Measurements from ENCODE around the gene CYP2A6. TPM values are rescaled to one million over a fixed set of nuclear protein-coding genes. Genes with fewer than 3 reads are reported as not detected.
A peak's percentile ranks its signal among the peaks of the same experiment; 100 is the strongest.
"Not testable (repeated sequence)": the region's sequence is repeated elsewhere in the genome, so short reads cannot be mapped to it uniquely, and the experiment has no call there.

Gene CYP2A6
- total RNA-seq, 2 experiments from 2014 or later = not detected

DNA sequence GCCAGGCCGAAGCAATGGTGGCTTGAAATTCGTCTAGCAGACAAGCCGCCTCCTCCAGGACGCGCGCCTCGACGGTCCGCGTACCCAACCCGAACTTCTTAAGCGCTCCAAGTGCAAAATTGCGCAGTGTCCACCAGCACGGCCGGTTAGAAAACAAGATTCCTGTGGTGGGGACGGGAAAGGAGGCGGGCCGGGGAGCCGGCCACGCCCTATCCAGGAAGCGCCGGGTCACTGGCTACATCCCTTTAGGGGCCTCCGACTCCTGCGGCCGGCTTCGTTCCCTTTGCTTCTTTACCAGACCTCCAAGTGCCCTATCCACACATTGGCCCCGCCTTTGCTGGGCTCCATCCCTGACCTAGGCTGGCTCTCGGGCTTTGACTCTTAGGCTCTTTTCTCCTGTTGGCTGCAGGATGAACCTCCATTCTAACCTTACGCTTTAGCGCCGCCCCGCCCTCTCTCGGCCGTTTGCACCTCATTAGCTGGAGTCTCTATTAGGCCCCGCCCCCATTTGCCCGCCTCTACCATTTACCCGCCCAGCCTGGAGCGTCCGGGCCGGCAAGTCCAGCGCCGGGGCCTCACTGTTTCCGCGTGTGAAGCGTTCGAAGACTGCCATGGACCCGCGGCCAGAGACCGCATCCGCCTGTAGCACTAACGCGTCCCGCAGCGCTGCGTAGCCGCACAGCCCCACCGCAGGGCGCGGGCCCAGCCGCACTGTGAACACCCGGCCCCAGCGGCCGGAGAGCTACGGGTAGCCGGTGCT lies 39.4 kb downstream of the CYP2A6 start:
- DNase-seq = peak; percentile 70
- intact Hi-C loops (cut with micrococcal nuclease); H3K9me3 Mint-ChIP-seq; H3K27me3 Mint-ChIP-seq (ENCODE audit: low read depth): not testable (repeated sequence)
- CTCF ChIA-PET = interaction anchor here (0.6 to 1.0 kb wide), 5 partner anchors 8 to 176 kb away, joined by 3 to 4 read pairs (median 3); no protein-coding TSS in a partner anchor
- Mint-ChIP-seq H3K36me3 (ENCODE audit: low read depth) (peaks cover 13% of the 10 kb centered on the region), H3K4me1 (ENCODE audit: low read depth) (peaks cover 46% of the 10 kb centered on the region), H3K27ac (peak overlapping the region; percentile 86), H3K4me3 (peak overlapping the region; percentile 88)

- peak overlapping the region; percentile 41 for H3K4me3 Mint-ChIP-seq
- peak overlapping the region; percentile 54 for H3K27ac Mint-ChIP-seq
- peaks cover 53% of the 10 kb centered on the region for H3K4me1 Mint-ChIP-seq (ENCODE audit: low read depth)
- intact Hi-C loops (cut with micrococcal nuclease) = no loop called here
- DNase-seq = no peak
- H3K27me3 Mint-ChIP-seq (ENCODE audit: low read depth) = no peaks in the 10 kb centered on the region
- peaks cover 15% of the 10 kb centered on the region for H3K36me3 Mint-ChIP-seq (ENCODE audit: low read depth)
- H3K9me3 Mint-ChIP-seq = no peaks in the 10 kb centered on the region
- CTCF ChIA-PET = no interaction called here
Measured at GRCh38 chr19:40810160-40810559, 40.1 kb downstream of the CYP2A6 start.

DNA sequence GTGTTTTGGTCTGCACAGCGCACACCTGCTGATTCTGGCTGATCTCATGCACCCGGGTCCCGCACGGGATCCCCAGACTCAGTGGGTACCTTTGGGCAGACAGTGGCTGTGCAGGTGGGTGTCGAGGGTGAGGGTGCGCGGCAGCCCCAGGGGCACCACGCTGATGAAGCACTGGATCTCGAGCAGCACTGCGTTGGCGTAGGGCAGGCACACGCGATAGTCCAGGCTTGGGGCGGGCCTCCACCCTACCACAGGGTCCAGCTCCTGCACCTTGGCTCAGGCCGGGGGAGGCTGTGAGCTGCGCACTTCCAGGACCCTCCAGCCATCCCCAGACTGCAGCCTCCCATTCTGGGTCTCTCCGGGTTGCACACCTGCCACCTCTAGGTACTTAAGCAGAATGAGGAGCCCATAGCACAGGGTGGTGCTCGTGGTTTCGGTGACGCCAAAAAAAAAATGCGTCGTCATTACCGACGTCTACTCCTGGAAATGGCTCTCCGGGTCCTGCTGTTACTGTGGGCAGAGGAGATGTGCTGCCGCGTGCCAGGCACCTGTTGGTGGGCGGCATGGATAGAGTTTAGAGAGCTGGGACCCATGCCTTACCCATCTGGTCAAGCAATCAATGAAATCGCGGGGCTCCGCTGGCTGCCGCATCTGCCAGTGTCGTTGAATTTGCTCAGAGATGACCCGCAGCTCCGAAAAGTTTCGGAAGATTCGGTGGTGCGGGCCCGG lies 40.7 kb downstream of the CYP2A6 start:
- peaks cover 17% of the 10 kb centered on the region for H3K36me3 Mint-ChIP-seq (ENCODE audit: low read depth)
- peak overlapping the region; percentile 41 for H3K4me3 Mint-ChIP-seq
- CTCF ChIA-PET = interaction anchor here (0.8 to 4.7 kb wide), 2 partner anchors 34 to 56 kb away, joined by 3 to 34 read pairs; partner anchors contain the start of gene MIA
- peak overlapping the region; percentile 63 for H3K27ac Mint-ChIP-seq
- no peak for DNase-seq
- no peaks in the 10 kb centered on the region for H3K9me3 Mint-ChIP-seq
- intact Hi-C loops (cut with micrococcal nuclease) = no loop called here
- no peaks in the 10 kb centered on the region for H3K27me3 Mint-ChIP-seq (ENCODE audit: low read depth)
- peaks cover 59% of the 10 kb centered on the region for H3K4me1 Mint-ChIP-seq (ENCODE audit: low read depth)

DNA sequence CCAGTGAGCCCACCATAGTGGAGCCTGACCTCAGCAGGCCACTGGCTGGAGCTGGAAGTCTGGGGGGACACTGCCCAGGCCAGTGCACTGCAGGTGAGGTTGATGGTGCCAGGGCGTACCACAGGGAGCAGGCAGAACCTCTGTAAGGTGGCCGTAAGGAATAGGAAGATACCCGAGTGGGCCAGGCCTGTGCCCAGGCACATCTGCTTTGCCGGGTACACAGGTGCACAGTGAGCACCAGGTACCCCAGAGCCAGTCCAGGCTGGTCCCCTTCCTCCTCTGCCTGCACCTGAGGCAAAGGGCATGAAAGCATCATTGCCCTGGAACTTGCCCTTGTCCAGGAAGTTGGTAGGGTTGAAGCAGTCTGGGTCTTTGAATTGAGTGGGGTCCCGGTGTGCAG lies 41.8 kb downstream of the CYP2A6 start:
- H3K36me3 Mint-ChIP-seq (ENCODE audit: low read depth) = peaks cover 26% of the 10 kb centered on the region
- CTCF ChIA-PET = interaction anchor here (4.6 to 4.7 kb wide), 2 partner anchors 55 to 146 kb away, joined by 30 to 34 read pairs; no protein-coding TSS in a partner anchor
- peak overlapping the region; percentile 15 for H3K4me3 Mint-ChIP-seq
- intact Hi-C loops (cut with micrococcal nuclease) = no loop called here
- no peak for DNase-seq
- peak overlapping the region; percentile 93 for H3K27ac Mint-ChIP-seq
- H3K27me3 Mint-ChIP-seq (ENCODE audit: low read depth) = no peaks in the 10 kb centered on the region
- H3K9me3 Mint-ChIP-seq = no peaks in the 10 kb centered on the region
- peaks cover 69% of the 10 kb centered on the region for H3K4me1 Mint-ChIP-seq (ENCODE audit: low read depth)

DNA sequence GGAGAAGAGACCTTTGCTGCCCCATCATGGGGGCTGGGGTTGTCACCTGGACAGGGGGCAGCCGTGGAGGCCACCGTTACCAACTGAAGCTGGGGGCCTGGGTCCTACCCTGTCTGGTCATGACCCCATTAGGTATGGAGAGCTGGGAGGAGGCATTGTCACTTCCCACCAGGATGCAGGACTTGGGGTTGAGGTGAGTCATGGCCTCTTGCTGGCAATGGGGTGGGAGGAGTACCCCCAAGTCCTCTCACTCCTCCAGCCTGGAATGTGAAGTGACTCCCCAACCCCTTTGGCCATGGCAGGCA lies 42.3 kb downstream of the CYP2A6 start:
- Mint-ChIP-seq H3K36me3 (ENCODE audit: low read depth) (peaks cover 28% of the 10 kb centered on the region), H3K9me3 (no peaks in the 10 kb centered on the region), H3K4me1 (ENCODE audit: low read depth) (peaks cover 74% of the 10 kb centered on the region), H3K27me3 (ENCODE audit: low read depth) (no peaks in the 10 kb centered on the region), H3K27ac (peak overlapping the region; percentile 93), H3K4me3 (no peak overlapping the region)
- DNase-seq = no peak
- intact Hi-C loops (cut with micrococcal nuclease) = no loop called here
- CTCF ChIA-PET = interaction anchor here (1.0 to 4.7 kb wide), 7 partner anchors 12 to 145 kb away, joined by 3 to 34 read pairs (median 17); partner anchors contain the start of genes COQ8B and RAB4B

- peak; percentile 49 for DNase-seq
- no peaks in the 10 kb centered on the region for H3K9me3 Mint-ChIP-seq
- H3K36me3 Mint-ChIP-seq (ENCODE audit: low read depth) = peaks cover 30% of the 10 kb centered on the region
- H3K27ac Mint-ChIP-seq = peak overlapping the region; percentile 93
- H3K27me3 Mint-ChIP-seq (ENCODE audit: low read depth) = no peaks in the 10 kb centered on the region
- CTCF ChIA-PET = interaction anchor here (0.6 to 4.7 kb wide), 18 partner anchors 9 to 173 kb away, joined by 3 to 34 read pairs (median 3); partner anchors contain the start of genes ACTMAP, COQ8B, EGLN2 and MIA
- H3K4me1 Mint-ChIP-seq (ENCODE audit: low read depth) = peaks cover 80% of the 10 kb centered on the region
- intact Hi-C loops (cut with micrococcal nuclease) = no loop called here
- peak overlapping the region; percentile 67 for H3K4me3 Mint-ChIP-seq
Measured at GRCh38 chr19:40807147-40808020, 42.9 kb downstream of the CYP2A6 start.

DNA sequence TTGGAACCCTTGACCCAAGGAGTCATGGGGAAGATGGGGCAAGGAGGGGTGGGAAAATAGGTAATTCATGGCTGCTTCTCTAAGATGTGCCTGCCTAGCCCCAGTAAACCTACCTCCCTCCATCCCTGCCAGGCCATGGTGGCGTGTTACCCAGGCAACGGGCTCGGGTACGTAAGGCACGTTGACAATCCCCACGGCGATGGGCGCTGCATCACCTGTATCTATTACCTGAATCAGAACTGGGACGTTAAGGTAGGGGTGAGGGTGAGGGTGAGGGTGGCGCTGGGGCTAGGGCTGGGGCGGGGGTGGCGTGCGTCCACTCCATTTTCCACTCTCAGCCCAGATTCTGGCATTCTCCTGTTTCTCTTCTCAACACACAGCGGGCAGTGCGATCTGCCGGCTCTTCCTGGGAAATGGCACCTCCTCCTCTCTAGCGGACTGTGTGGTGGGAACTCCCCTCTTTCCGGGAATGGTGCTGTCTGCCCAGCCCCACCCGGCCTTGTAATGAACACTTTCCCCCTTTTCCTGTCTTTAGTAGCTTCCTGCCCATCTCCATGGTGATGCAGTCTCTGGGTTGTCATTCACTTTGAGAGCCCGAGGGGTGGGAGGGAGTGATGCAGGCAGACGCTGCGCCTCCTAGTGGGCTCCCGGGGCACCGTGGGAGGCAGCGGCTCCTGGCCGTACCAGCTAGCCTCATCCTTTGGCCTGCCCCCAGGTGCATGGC lies 43.7 kb downstream of the CYP2A6 start:
- H3K4me3 Mint-ChIP-seq = peak overlapping the region; percentile 67
- intact Hi-C loops (cut with micrococcal nuclease) = loop anchor here (1.0 kb wide), 2 partner anchors 8 to 56 kb away; partner anchors contain the start of gene ACTMAP
- CTCF ChIA-PET = interaction anchor here (0.7 to 4.7 kb wide), 19 partner anchors 8 to 172 kb away, joined by 3 to 34 read pairs (median 3); partner anchors contain the start of genes ACTMAP, COQ8B, EGLN2 and MIA
- peaks cover 37% of the 10 kb centered on the region for H3K36me3 Mint-ChIP-seq (ENCODE audit: low read depth)
- H3K27ac Mint-ChIP-seq = peak overlapping the region; percentile 93
- no peaks in the 10 kb centered on the region for H3K9me3 Mint-ChIP-seq
- H3K27me3 Mint-ChIP-seq (ENCODE audit: low read depth) = no peaks in the 10 kb centered on the region
- DNase-seq = peak; percentile 90
- H3K4me1 Mint-ChIP-seq (ENCODE audit: low read depth) = peaks cover 81% of the 10 kb centered on the region

- CTCF ChIA-PET = interaction anchor here (0.6 to 4.7 kb wide), 8 partner anchors 14 to 1365 kb away, joined by 3 to 34 read pairs (median 11); partner anchors contain the start of genes COQ8B, ITPKC and RAB4B
- intact Hi-C loops (cut with micrococcal nuclease) = loop anchor here (2.0 kb wide), 1 partner anchor 13 kb away; no protein-coding TSS in a partner anchor
- no peaks in the 10 kb centered on the region for H3K27me3 Mint-ChIP-seq (ENCODE audit: low read depth)
- peaks cover 84% of the 10 kb centered on the region for H3K4me1 Mint-ChIP-seq (ENCODE audit: low read depth)
- peak overlapping the region; percentile 93 for H3K27ac Mint-ChIP-seq
- H3K36me3 Mint-ChIP-seq (ENCODE audit: low read depth) = peaks cover 38% of the 10 kb centered on the region
- DNase-seq = peak; percentile 80
- peak overlapping the region; percentile 68 for H3K4me3 Mint-ChIP-seq
- H3K9me3 Mint-ChIP-seq = no peaks in the 10 kb centered on the region
Measured at GRCh38 chr19:40805258-40805868, 44.9 kb downstream of the CYP2A6 start.

- no peaks in the 10 kb centered on the region for H3K9me3 Mint-ChIP-seq
- CTCF ChIA-PET = interaction anchor here (0.6 to 4.7 kb wide), 8 partner anchors 15 to 1365 kb away, joined by 3 to 34 read pairs (median 11); partner anchors contain the start of gene RAB4B
- peak overlapping the region; percentile 68 for H3K4me3 Mint-ChIP-seq
- peaks cover 84% of the 10 kb centered on the region for H3K4me1 Mint-ChIP-seq (ENCODE audit: low read depth)
- peak; percentile 43 for DNase-seq
- H3K27me3 Mint-ChIP-seq (ENCODE audit: low read depth) = no peaks in the 10 kb centered on the region
- intact Hi-C loops (cut with micrococcal nuclease) = loop anchor here (1.0 to 2.0 kb wide), 2 partner anchors 14 to 28 kb away; no protein-coding TSS in a partner anchor
- peak overlapping the region; percentile 93 for H3K27ac Mint-ChIP-seq
- peaks cover 42% of the 10 kb centered on the region for H3K36me3 Mint-ChIP-seq (ENCODE audit: low read depth)
Measured at GRCh38 chr19:40804783-40805242, 45.4 kb downstream of the CYP2A6 start.

GRCh38 chr19:40803857-40804782 lies 46.1 kb downstream of the CYP2A6 start:
- Mint-ChIP-seq H3K36me3 (ENCODE audit: low read depth) (peaks cover 43% of the 10 kb centered on the region), H3K4me1 (ENCODE audit: low read depth) (peaks cover 83% of the 10 kb centered on the region), H3K27ac (peak overlapping the region; percentile 93), H3K27me3 (ENCODE audit: low read depth) (no peaks in the 10 kb centered on the region), H3K4me3 (peak overlapping the region; percentile 68), H3K9me3 (no peaks in the 10 kb centered on the region)
- peak; percentile 88 for DNase-seq
- intact Hi-C loops (cut with micrococcal nuclease) = loop anchor here (1.0 to 2.0 kb wide), 2 partner anchors 15 to 27 kb away; no protein-coding TSS in a partner anchor
- CTCF ChIA-PET = interaction anchor here (0.7 to 4.7 kb wide), 4 partner anchors 8 to 142 kb away, joined by 3 to 34 read pairs (median 16); no protein-coding TSS in a partner anchor

Measured in activated naive CD4-positive, alpha-beta T cell treated with anti-CD3 and anti-CD28 coated beads for 36 hours (primary cell).